Caco-2 (cell line): Measurements from ENCODE around the gene EML4. TPM values are rescaled to one million over a fixed set of nuclear protein-coding genes. Genes with fewer than 3 reads are reported as not detected.

Experiments used
- BruUV-seq: library from RNA; stranded (reverse); fragments of 400-500 nt; replicated peaks from 2 replicates; lab custom pipeline; 2021; lab: Mats Ljungman, UMichigan
- CTCF ChIA-PET: fragments of 300-600 bp; sonication (Branson Sonifier 250); formaldehyde crosslinking; loops from one replicate; lab custom pipeline; 2022; ENCODE audit warnings: antibody characterized with exemption; lab: Charles Lee
- POLR2A ChIA-PET: fragments of 300-600 bp; sonication (Branson Sonifier 250); formaldehyde crosslinking; loops from one replicate; lab custom pipeline; 2022; ENCODE audit warnings: antibody characterized with exemption; lab: Charles Lee
- DNase-seq, 2 experiments: peaks; one replicate each; pipeline versions ENCODE4 v3.0.0 to v3.0.0-alpha.2; 2020 to 2022
- H3K27me3 ChIP-seq: replicated peaks from 2 replicates; pipeline ENCODE4 v1.6.0; 2011; ENCODE audit warnings: low read length; ENCODE audit not compliant: control insufficient read depth, insufficient read depth
- H3K36me3 ChIP-seq: 2 replicates; pipeline ENCODE4 v1.5.1; 2011; ENCODE audit warnings: low read length; ENCODE audit not compliant: control insufficient read depth, insufficient read depth
- H3K4me1 ChIP-seq: fragments of 250-450 bp; sonication (Bioruptor Pico); 2 replicates; pipeline ENCODE4 v1.5.1; 2020; ENCODE audit warnings: mild to moderate bottlenecking
- H3K4me3 ChIP-seq: 2 replicates; pipeline ENCODE4 v1.5.1; 2011; ENCODE audit warnings: low read depth, mild to moderate bottlenecking, control low read depth, low read length
- H3K9me3 ChIP-seq: fragments of 250-450 bp; sonication (Bioruptor Pico); 2 replicates; pipeline ENCODE4 v1.5.1; 2020; ENCODE audit warnings: mild to moderate bottlenecking, moderate library complexity
- H3K27ac Mint-ChIP-seq: one replicate; pipeline ENCODE4 v1.8.0; 2022; ENCODE audit warnings: mixed read lengths; ENCODE audit not compliant: unreplicated experiment
- H3K27me3 Mint-ChIP-seq: one replicate; pipeline ENCODE4 v1.8.0; 2022; ENCODE audit warnings: mixed read lengths; ENCODE audit not compliant: insufficient read depth, unreplicated experiment
- H3K36me3 Mint-ChIP-seq: one replicate; pipeline ENCODE4 v1.8.0; 2022; ENCODE audit warnings: mild to moderate bottlenecking, mixed read lengths; ENCODE audit not compliant: insufficient read depth, unreplicated experiment
- H3K4me1 Mint-ChIP-seq: one replicate; pipeline ENCODE4 v1.8.0; 2022; ENCODE audit warnings: low read depth, mixed read lengths; ENCODE audit not compliant: unreplicated experiment
- H3K4me3 Mint-ChIP-seq: one replicate; pipeline ENCODE4 v1.8.0; 2022; ENCODE audit warnings: mild to moderate bottlenecking, moderate library complexity, mixed read lengths; ENCODE audit not compliant: unreplicated experiment
- H3K9me3 Mint-ChIP-seq: one replicate; pipeline ENCODE4 v1.8.0; 2022; ENCODE audit warnings: mixed read lengths; ENCODE audit not compliant: unreplicated experiment
- CTCF ChIP-seq, 2 experiments: fragments of 200-600 bp in 1 of 2; IDR thresholded peaks; 1 replicate in 1 of 2; 2 replicates in 1 of 2; pipeline versions ENCODE4 v1.5.1 to v1.8.0; 2011 to 2022; ENCODE audit warnings: antibody characterized with exemption in 1 of 2, control low read depth in 1 of 2, inconsistent platforms in 1 of 2, low read depth in 1 of 2, low read length in 1 of 2, mild to moderate bottlenecking in 1 of 2, moderate library complexity in 1 of 2; ENCODE audit not compliant: insufficient read depth in 1 of 2, severe bottlenecking in 1 of 2, unreplicated experiment in 1 of 2
- intact Hi-C: fragments of 100-400 bp; cut with micrococcal nuclease; formaldehyde crosslinking; loops from one replicate; pipeline ENCODE4 v1.10.0; 2022; ENCODE audit not compliant: unreplicated experiment
- total RNA-seq: library from RNA; stranded (reverse); gene quantifications from 2 replicates; pipeline ENCODE4 v1.2.3, GENCODE V29; 2022

Gene EML4
- total RNA-seq, 1 experiment from 2014 or later: 125 TPM

- no peak overlapping the region for H3K4me3 ChIP-seq
- peak overlapping the region; percentile 30 for H3K27ac Mint-ChIP-seq
- H3K27me3 ChIP-seq: no peaks in the 10 kb centered on the region
- CTCF ChIA-PET: no interaction called here
- H3K4me1 ChIP-seq: 0 out of 2 replicates have a peak, but pooled peaks cover 5% of the 10 kb centered on the region
- H3K36me3 Mint-ChIP-seq: peaks cover 76% of the 10 kb centered on the region
- H3K4me1 Mint-ChIP-seq: peaks cover 6% of the 10 kb centered on the region
- H3K4me3 Mint-ChIP-seq: no peak overlapping the region
- no peaks in the 10 kb centered on the region for H3K36me3 ChIP-seq
- intact Hi-C loops: no loop called here
- no peaks in the 10 kb centered on the region for H3K9me3 Mint-ChIP-seq
- POLR2A ChIA-PET: no interaction called here
- BruUV-seq: no TSS peak
- DNase-seq: no peak
- no peaks in the 10 kb centered on the region for H3K27me3 Mint-ChIP-seq
- no peak for TF ChIP-seq CTCF (IDR thresholded peaks at IDR 0.05; ENCODE audit: insufficient read depth in 1 of 2, low read depth in 1 of 2, low read length in 1 of 2, severe bottlenecking in 1 of 2, unreplicated experiment in 1 of 2)
- H3K9me3 ChIP-seq: no peaks in the 10 kb centered on the region
Measured at GRCh38 chr2:42281416-42282081, 112.4 kb downstream of the EML4 start.

GRCh38 chr2:42284019-42284418 lies 114.9 kb downstream of the EML4 start:
- peaks cover 6% of the 10 kb centered on the region for H3K4me1 Mint-ChIP-seq
- Histone ChIP-seq H3K4me3 (no peak overlapping the region), H3K27me3 (no peaks in the 10 kb centered on the region), H3K9me3 (no peaks in the 10 kb centered on the region), H3K36me3 (no peaks in the 10 kb centered on the region), H3K4me1 (peaks cover 16% of the 10 kb centered on the region; the same call in 1 of the 2 replicates)
- H3K27me3 Mint-ChIP-seq: no peaks in the 10 kb centered on the region
- DNase-seq: no peak
- ChIA-PET CTCF (no interaction called here), POLR2A (no interaction called here)
- H3K27ac Mint-ChIP-seq: no peak overlapping the region
- no peaks in the 10 kb centered on the region for H3K9me3 Mint-ChIP-seq
- BruUV-seq: no TSS peak
- no peak overlapping the region for H3K4me3 Mint-ChIP-seq
- no peak for TF ChIP-seq CTCF (IDR thresholded peaks at IDR 0.05; ENCODE audit: insufficient read depth in 1 of 2, low read depth in 1 of 2, low read length in 1 of 2, severe bottlenecking in 1 of 2, unreplicated experiment in 1 of 2)
- intact Hi-C loops: no loop called here
- H3K36me3 Mint-ChIP-seq: peaks cover 69% of the 10 kb centered on the region

DNA sequence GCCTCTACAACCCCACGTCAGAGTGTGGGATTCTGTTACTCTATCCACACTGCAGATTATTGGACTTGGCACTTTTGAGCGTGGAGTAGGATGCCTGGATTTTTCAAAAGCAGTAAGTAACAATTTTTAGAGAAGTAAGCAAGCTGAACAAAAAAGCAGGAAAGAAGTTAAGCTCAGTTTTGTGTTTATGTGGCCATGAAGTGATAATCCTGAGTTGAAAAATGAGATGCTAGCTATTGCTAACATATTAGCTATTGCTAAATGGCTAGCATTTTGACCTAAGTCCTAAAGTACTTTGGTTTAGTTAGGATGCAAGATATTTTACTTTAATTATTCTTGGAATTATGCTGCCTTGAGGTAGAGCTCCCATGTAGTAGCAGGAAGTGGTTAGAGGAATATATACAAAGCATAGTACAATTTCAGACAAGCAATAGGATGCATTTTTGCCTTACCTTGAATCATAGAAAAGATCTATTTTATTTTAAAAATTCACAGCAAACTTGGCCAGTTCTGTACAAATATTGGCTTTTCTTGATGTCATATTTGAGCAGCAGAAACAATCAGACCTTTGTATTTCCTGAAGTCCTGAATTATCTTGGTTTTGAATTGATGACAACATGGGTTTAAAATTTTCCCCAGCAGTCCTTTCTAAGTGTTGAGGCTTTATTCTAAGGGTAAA lies 117.3 kb downstream of the EML4 start:
- H3K9me3 ChIP-seq: no peaks in the 10 kb centered on the region
- H3K27ac Mint-ChIP-seq: peak overlapping the region; percentile 13
- H3K4me3 ChIP-seq: no peak overlapping the region
- peaks cover 74% of the 10 kb centered on the region for H3K36me3 Mint-ChIP-seq
- TF ChIP-seq CTCF (IDR thresholded peaks at IDR 0.05; ENCODE audit: insufficient read depth in 1 of 2, low read depth in 1 of 2, low read length in 1 of 2, severe bottlenecking in 1 of 2, unreplicated experiment in 1 of 2): no peak
- H3K4me1 Mint-ChIP-seq: peaks cover 6% of the 10 kb centered on the region
- no peaks in the 10 kb centered on the region for H3K27me3 ChIP-seq
- BruUV-seq: no TSS peak
- H3K4me1 ChIP-seq: peaks cover 16% of the 10 kb centered on the region; the same call in 1 of the 2 replicates
- ChIA-PET CTCF (interaction anchor here (1.0 kb wide), 2 partner anchors 42 to 56 kb away, joined by 3 read pairs; no protein-coding TSS in a partner anchor), POLR2A (no interaction called here)
- intact Hi-C loops: no loop called here
- DNase-seq: no peak
- no peak overlapping the region for H3K4me3 Mint-ChIP-seq
- no peaks in the 10 kb centered on the region for H3K27me3 Mint-ChIP-seq
- H3K36me3 ChIP-seq: no peaks in the 10 kb centered on the region; the same call in 1 of the 2 replicates
- no peaks in the 10 kb centered on the region for H3K9me3 Mint-ChIP-seq
